Tibial nerve (tissue), 4 donors: Measurements from ENCODE around the gene CEP112. TPM values are rescaled to one million over a fixed set of nuclear protein-coding genes. Genes with fewer than 3 reads are reported as not detected.

Experiments
- DNase-seq, 2 donors: peaks; one replicate each; pipeline ENCODE4 v3.0.0-alpha.2; 2019; ENCODE audit warnings: low spot score in 2 of 2
- H3K27ac ChIP-seq, 4 donors: fragments of 200-600 bp; sonication (generic) in 3 of 4; one replicate each; pipeline ENCODE4 v1.5.1; 2017 to 2019; ENCODE audit warnings: mild to moderate bottlenecking in 1 of 4
- H3K27me3 ChIP-seq, 2 donors: fragments of 200-600 bp; sonication (generic) in 1 of 2; one replicate each; pipeline versions ENCODE4 v1.5.1 to v1.6.0; 2017 to 2019
- H3K36me3 ChIP-seq, 3 donors: fragments of 200-600 bp; sonication (generic); one replicate each; pipeline ENCODE4 v1.5.1; 2018 to 2019
- H3K4me1 ChIP-seq, 4 donors: fragments of 200-600 bp; sonication (generic) in 3 of 4; one replicate each; pipeline ENCODE4 v1.5.1; 2017 to 2019
- H3K4me3 ChIP-seq, 4 donors: fragments of 200-600 bp; sonication (generic) in 3 of 4; one replicate each; pipeline ENCODE4 v1.5.1; 2017 to 2019; ENCODE audit warnings: mild to moderate bottlenecking in 1 of 4, moderate library complexity in 1 of 4
- H3K9me3 ChIP-seq, 4 donors: fragments of 200-600 bp; sonication (generic) in 3 of 4; one replicate each; pipeline ENCODE4 v1.5.1; 2017 to 2019
- EP300 ChIP-seq, 2 donors: sonication (generic); formaldehyde crosslinking; IDR thresholded peaks; one replicate each; pipeline ENCODE4 v1.6.1; 2017; ENCODE audit warnings: antibody characterized with exemption in 2 of 2, mild to moderate bottlenecking in 1 of 2
- POLR2A ChIP-seq, 2 donors: fragments of 450-650 bp; IDR thresholded peaks; one replicate each; pipeline ENCODE4 v1.6.1; 2017; ENCODE audit warnings: antibody characterized with exemption in 2 of 2, mild to moderate bottlenecking in 2 of 2, moderate library complexity in 2 of 2
- WGBS, 2 donors: methylation state at CpG; one replicate each; pipeline ENCODE4 v1.1.5; 2018; 5-methylcytosine and 5-hydroxymethylcytosine counted together
- total RNA-seq, 4 donors: library from RNA; depleted of rRNA; stranded (reverse); fragments of >200 nt; gene quantifications; one replicate each; pipeline ENCODE4 v1.1.0, GENCODE V29; 2016
- TF ChIP-seq, protein P1 (sequence below), 5 experiments: fragments of 200-600 bp in 3 of 5; fragments of 450-650 bp in 2 of 5; sonication (generic) in 3 of 5; IDR thresholded peaks; one replicate each; pipeline ENCODE4 v1.5.1; 2016 to 2019; ENCODE audit warnings: antibody characterized with exemption in 5 of 5, mild to moderate bottlenecking in 3 of 5, moderate library complexity in 2 of 5

CEP112 gene
- total RNA-seq, 4 donors from 2014 or later: 26.0 to 46.8 (median 34.2) TPM

DNA sequence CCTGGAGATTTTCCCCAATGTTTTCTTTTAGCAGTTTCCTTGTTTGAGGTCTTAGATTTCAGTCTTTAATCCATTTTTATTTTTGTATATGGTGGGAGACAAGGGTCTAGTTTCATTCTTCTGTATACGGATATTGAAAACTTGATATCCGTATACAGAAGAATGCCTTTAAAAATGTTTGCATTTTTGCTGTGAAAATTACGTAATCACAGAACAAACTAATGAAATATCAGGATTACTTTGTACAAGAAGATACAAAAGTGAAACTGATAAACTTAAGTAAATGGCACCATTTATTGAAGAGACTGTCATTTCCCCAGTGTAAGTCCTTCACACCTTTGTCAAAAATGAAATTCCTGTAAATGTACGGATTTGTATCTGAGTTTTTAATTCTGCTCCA lies 13.3 kb downstream of the CEP112 start:
- TF ChIP-seq, protein P1, sequence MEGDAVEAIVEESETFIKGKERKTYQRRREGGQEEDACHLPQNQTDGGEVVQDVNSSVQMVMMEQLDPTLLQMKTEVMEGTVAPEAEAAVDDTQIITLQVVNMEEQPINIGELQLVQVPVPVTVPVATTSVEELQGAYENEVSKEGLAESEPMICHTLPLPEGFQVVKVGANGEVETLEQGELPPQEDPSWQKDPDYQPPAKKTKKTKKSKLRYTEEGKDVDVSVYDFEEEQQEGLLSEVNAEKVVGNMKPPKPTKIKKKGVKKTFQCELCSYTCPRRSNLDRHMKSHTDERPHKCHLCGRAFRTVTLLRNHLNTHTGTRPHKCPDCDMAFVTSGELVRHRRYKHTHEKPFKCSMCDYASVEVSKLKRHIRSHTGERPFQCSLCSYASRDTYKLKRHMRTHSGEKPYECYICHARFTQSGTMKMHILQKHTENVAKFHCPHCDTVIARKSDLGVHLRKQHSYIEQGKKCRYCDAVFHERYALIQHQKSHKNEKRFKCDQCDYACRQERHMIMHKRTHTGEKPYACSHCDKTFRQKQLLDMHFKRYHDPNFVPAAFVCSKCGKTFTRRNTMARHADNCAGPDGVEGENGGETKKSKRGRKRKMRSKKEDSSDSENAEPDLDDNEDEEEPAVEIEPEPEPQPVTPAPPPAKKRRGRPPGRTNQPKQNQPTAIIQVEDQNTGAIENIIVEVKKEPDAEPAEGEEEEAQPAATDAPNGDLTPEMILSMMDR (IDR thresholded peaks at IDR 0.05): no peak
- TF ChIP-seq EP300 (IDR thresholded peaks at IDR 0.05): no peak
- TF ChIP-seq POLR2A (IDR thresholded peaks at IDR 0.05): no peak
- WGBS, 2 donors: 97 to 99% methylated on average over 4 of the region's 4 CpGs

DNA sequence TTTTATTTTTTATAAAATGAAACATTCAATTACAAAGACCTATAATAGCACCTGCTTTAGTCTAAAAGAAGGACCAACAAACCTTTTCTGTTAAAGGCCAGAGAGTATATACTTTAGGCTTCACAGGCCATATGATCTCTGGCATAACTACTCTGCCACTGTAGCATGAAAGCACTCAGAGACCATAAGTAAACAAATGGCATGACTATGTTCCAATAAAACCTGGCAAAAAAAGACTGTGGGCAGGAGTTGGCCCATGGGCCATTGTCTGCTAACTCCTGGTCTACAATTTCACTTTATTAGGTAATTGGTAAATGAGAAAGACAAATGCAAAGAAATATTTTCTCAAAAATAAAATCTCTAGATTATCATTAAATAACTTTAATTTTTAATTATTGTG lies 14.9 kb downstream of the CEP112 start:
- Histone ChIP-seq H3K4me1 (no peaks in the 10 kb centered on the region), H3K4me3 (no peak overlapping the region), H3K27me3 (no peaks in the 10 kb centered on the region), H3K9me3 (no peaks in the 10 kb centered on the region), H3K36me3 (peaks cover 0 to 55% (median under 1%) of the 10 kb centered on the region in 3 donors), H3K27ac (no peak overlapping the region)
- DNase-seq: no peak
- TF ChIP-seq, protein P1 (IDR thresholded peaks at IDR 0.05): no peak
- TF ChIP-seq POLR2A (IDR thresholded peaks at IDR 0.05) (no peak), EP300 (IDR thresholded peaks at IDR 0.05) (no peak)

More for the DNA sequence above, 13.3 kb downstream of the CEP112 start:
- no peaks in the 10 kb centered on the region for H3K4me1 ChIP-seq
- H3K9me3 ChIP-seq: no peaks in the 10 kb centered on the region
- no peak overlapping the region for H3K4me3 ChIP-seq
- H3K27me3 ChIP-seq: no peaks in the 10 kb centered on the region
- DNase-seq: no peak
- H3K36me3 ChIP-seq: peaks cover 0 to 67% (median 8%) of the 10 kb centered on the region in 3 donors
- H3K27ac ChIP-seq: no peak overlapping the region

DNA sequence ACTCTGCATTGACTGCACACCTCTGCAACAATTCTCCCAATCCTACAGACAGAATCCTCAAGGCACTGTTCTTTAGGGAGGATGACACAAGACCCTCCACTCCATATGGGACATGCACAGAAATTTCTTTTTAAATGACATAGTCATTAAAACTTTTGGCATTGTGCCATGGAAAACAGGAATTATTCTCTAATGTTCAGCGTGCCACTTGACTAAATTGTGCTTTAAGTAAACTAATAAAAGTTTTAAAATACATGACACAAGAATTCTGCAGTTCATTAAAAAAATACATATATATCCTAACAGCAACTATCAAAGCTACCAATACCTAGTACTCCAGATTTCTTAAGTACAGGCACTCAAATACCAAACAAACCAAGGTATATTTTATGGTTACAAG lies 16.0 kb downstream of the CEP112 start:
- H3K27ac ChIP-seq: no peak overlapping the region
- TF ChIP-seq, protein P1 (IDR thresholded peaks at IDR 0.05): no peak
- TF ChIP-seq EP300 (IDR thresholded peaks at IDR 0.05): no peak
- no peak for TF ChIP-seq POLR2A (IDR thresholded peaks at IDR 0.05)
- DNase-seq: no peak
- 50 to 53% methylated on average over 1 of the region's 1 CpG for WGBS, 2 donors
- H3K9me3 ChIP-seq: no peaks in the 10 kb centered on the region
- H3K27me3 ChIP-seq: no peaks in the 10 kb centered on the region
- H3K36me3 ChIP-seq: peaks cover 0 to 44% (median 0%) of the 10 kb centered on the region in 3 donors
- no peak overlapping the region for H3K4me3 ChIP-seq
- H3K4me1 ChIP-seq: no peaks in the 10 kb centered on the region

DNA sequence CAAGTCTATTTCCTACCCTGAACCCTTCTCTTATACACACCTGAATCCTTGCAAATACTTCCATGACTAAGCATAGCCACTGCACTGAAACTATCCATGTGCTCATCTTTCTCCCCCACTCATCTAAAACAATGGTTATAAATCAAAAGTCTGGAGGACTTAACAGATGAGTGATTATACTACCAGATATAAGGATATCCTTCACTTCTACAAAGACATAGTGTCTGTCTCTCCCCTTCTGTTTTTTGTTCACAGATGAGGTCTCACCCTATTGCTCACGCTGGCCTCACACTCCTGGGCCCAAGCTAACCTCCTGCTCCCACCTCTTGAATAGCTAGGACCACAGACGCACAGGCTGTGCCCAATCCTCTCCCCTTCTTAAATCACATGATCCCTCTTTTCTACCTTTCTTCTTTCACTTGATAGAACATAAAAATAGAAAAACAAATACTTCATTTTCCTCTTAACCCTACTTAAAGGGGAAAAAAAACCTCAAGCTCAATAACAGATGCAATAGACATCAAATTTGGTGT lies 19.2 kb downstream of the CEP112 start:
- H3K27ac ChIP-seq: no peak overlapping the region
- peaks cover 0 to 28% (median 0%) of the 10 kb centered on the region in 3 donors for H3K36me3 ChIP-seq
- H3K27me3 ChIP-seq: no peaks in the 10 kb centered on the region
- no peak overlapping the region for H3K4me3 ChIP-seq
- no peak for DNase-seq
- TF ChIP-seq POLR2A (IDR thresholded peaks at IDR 0.05) (no peak), EP300 (IDR thresholded peaks at IDR 0.05) (no peak)
- TF ChIP-seq, protein P1 (IDR thresholded peaks at IDR 0.05): no peak
- H3K4me1 ChIP-seq: no peaks in the 10 kb centered on the region
- no peaks in the 10 kb centered on the region for H3K9me3 ChIP-seq
- 55 to 63% methylated on average over 2 of the region's 2 CpGs for WGBS, 2 donors

DNA sequence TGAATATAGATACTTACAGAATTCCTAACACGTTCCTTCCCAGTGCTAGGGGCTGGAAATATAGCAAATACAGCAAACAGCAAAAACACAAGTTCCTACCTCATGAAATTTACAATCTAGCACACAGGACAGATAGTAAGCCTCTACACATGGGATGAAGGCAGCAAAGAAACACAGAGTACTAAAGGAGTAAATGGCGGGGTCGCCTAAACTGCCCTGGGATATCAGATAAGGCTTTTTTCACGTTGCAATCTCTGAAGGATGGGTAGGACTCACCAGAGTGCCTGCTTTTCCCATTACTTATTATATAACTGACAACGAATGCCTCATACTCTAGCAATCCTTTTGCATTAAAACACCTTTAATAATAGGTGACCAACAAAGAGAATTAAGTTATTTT lies 19.8 kb downstream of the CEP112 start:
- DNase-seq: no peak
- Histone ChIP-seq H3K36me3 (peaks cover 0 to 33% (median 0%) of the 10 kb centered on the region in 3 donors), H3K27ac (no peak overlapping the region), H3K27me3 (no peaks in the 10 kb centered on the region), H3K9me3 (no peaks in the 10 kb centered on the region), H3K4me1 (no peaks in the 10 kb centered on the region), H3K4me3 (no peak overlapping the region)
- WGBS, 2 donors: 60 to 61% methylated on average over 5 of the region's 5 CpGs
- TF ChIP-seq, protein P1 (IDR thresholded peaks at IDR 0.05): no peak
